Upper lobe of left lung (tissue), 6 donors: ENCODE data around the gene PTPRN2. TPM values are rescaled to one million over a fixed set of nuclear protein-coding genes. Genes with fewer than 3 reads are reported as not detected.
"Not testable (repeated sequence)": the region's sequence is repeated elsewhere in the genome, so short reads cannot be mapped to it uniquely, and the experiment has no call there.

Source experiments
- ATAC-seq, 2 donors: fragments of 200-7000 bp; cut with Tn5 transposase; one replicate each; pipeline ENCODE4 v1.9.1; 2022; ENCODE audit warnings: mild to moderate bottlenecking in 2 of 2, moderate library complexity in 2 of 2; ENCODE audit not compliant: low FRiP score in 2 of 2
- DNase-seq, 2 donors: peaks; one replicate each; pipeline ENCODE4 v3.0.0-alpha.2; 2019 to 2020
- H3K27ac ChIP-seq, 4 donors: fragments of 200-600 bp; sonication (generic); one replicate each; pipeline ENCODE4 v1.5.1; 2016 to 2019
- H3K27me3 ChIP-seq, 4 donors: fragments of 200-600 bp; sonication (generic); one replicate each; pipeline ENCODE4 v1.5.1; 2017 to 2019
- H3K36me3 ChIP-seq, 4 donors: fragments of 200-600 bp; sonication (generic); one replicate each; pipeline ENCODE4 v1.5.1; 2016 to 2019
- H3K4me1 ChIP-seq, 4 donors: fragments of 200-600 bp; sonication (generic); one replicate each; pipeline ENCODE4 v1.5.1; 2018 to 2019
- H3K4me3 ChIP-seq, 4 donors: fragments of 200-600 bp; sonication (generic); one replicate each; pipeline ENCODE4 v1.5.1; 2017 to 2019; ENCODE audit warnings: mild to moderate bottlenecking in 2 of 4, moderate library complexity in 1 of 4
- H3K9me3 ChIP-seq, 4 donors: fragments of 200-600 bp; sonication (generic); one replicate each; pipeline ENCODE4 v1.5.1; 2018 to 2019
- EP300 ChIP-seq, 4 donors: sonication (generic); formaldehyde crosslinking; IDR thresholded peaks; one replicate each; pipeline ENCODE4 v1.5.1; 2017; ENCODE audit warnings: antibody characterized with exemption in 4 of 4, control low read depth in 2 of 4
- POLR2A ChIP-seq, 4 donors: fragments of 450-650 bp; IDR thresholded peaks; one replicate each; pipeline ENCODE4 v1.5.1; 2016 to 2017; ENCODE audit warnings: antibody characterized with exemption in 4 of 4, mild to moderate bottlenecking in 2 of 4
- POLR2AphosphoS5 ChIP-seq, 2 donors: sonication (generic); formaldehyde crosslinking; IDR thresholded peaks; one replicate each; pipeline ENCODE4 v1.5.1; 2017; ENCODE audit warnings: antibody characterized with exemption in 2 of 2
- WGBS, 2 donors: methylation state at CpG; one replicate each; pipeline ENCODE4 v1.1.5; 2017 to 2018; 5-methylcytosine and 5-hydroxymethylcytosine counted together
- total RNA-seq, 6 donors: library from RNA; depleted of rRNA in 4 of 6; stranded (reverse); fragments of >200 nt in 4 of 6; gene quantifications; one replicate each; pipeline versions ENCODE4 v1.1.0 to v1.2.1, GENCODE V29; 2016 to 2021
- TF ChIP-seq, protein P1 (sequence below), 6 experiments: fragments of 450-650 bp in 4 of 6; fragments of 200-600 bp in 2 of 6; sonication (generic) in 2 of 6; IDR thresholded peaks; one replicate each; pipeline ENCODE4 v1.5.1; 2016 to 2019; ENCODE audit warnings: antibody characterized with exemption in 6 of 6
- donor health status: DM: no; HTN: no; CAD: no; lungs with moderate emphysema.
- donor health status: DM: no; HTN: yes; CAD: no; lungs with severe emphysema.

PTPRN2 gene
- total RNA-seq, 6 donors from 2014 or later: 3.3 to 7.9 (median 5.2) TPM

DNA sequence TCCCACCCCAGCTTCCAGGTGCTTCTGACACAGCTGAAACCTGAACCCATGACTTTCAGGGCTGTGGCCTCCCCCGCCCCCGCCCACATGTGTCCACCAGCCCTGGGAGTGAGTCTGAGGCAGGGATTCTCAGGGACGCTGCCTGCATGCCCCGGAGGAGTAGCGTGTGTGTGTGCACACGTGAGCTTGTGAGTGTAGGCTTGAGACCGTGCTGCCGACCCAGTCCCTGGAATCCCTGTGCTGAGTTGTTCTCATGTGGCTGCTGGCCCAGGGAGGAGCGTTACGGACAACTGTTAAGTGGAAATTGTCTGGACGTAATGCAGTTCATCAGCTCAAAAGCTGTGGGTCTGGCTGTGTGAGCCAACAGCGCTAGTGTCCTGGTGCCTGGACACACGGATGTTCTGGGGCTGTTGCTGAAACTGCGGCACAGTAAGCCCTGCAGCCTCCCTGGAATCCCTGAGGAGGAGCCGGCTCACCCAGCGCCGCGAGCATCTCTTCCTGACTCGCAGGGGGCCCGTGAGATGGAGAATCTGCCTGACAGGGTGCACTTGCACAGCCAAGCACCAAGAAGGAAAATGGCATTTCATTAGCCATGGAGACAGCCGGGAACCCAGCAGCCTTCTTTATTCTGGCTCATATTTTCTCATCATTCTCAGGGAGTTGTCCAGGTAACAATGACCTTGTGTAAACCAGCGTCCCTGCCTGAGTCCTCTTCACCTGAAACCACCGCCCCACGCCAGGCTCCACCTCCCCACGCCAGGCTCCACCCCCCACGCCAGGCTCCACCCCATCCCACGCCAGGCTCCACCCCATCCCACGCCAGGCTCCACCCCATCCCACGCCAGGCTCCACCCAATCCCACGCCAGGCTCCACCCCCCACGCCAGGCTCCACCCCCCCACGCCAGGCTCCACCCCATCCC, 603.9 kb downstream of the PTPRN2 start:
- TF ChIP-seq EP300 (IDR thresholded peaks at IDR 0.05) (no peak), POLR2A (IDR thresholded peaks at IDR 0.05) (no peak), POLR2AphosphoS5 (IDR thresholded peaks at IDR 0.05) (no peak)
- TF ChIP-seq, protein P1, sequence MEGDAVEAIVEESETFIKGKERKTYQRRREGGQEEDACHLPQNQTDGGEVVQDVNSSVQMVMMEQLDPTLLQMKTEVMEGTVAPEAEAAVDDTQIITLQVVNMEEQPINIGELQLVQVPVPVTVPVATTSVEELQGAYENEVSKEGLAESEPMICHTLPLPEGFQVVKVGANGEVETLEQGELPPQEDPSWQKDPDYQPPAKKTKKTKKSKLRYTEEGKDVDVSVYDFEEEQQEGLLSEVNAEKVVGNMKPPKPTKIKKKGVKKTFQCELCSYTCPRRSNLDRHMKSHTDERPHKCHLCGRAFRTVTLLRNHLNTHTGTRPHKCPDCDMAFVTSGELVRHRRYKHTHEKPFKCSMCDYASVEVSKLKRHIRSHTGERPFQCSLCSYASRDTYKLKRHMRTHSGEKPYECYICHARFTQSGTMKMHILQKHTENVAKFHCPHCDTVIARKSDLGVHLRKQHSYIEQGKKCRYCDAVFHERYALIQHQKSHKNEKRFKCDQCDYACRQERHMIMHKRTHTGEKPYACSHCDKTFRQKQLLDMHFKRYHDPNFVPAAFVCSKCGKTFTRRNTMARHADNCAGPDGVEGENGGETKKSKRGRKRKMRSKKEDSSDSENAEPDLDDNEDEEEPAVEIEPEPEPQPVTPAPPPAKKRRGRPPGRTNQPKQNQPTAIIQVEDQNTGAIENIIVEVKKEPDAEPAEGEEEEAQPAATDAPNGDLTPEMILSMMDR (IDR thresholded peaks at IDR 0.05): no peak
- DNase-seq (no peak), ATAC-seq (no peak)
- no peaks in the 10 kb centered on the region for H3K4me1 ChIP-seq
- H3K4me3 ChIP-seq: no peak overlapping the region
- no peaks in the 10 kb centered on the region for H3K36me3 ChIP-seq
- 87 to 92% methylated on average over 19 to 31 of the region's 32 CpGs for WGBS, 2 donors
- no peaks in the 10 kb centered on the region for H3K9me3 ChIP-seq
- no peak overlapping the region for H3K27ac ChIP-seq
- H3K27me3 ChIP-seq: no peaks in the 10 kb centered on the region

DNA sequence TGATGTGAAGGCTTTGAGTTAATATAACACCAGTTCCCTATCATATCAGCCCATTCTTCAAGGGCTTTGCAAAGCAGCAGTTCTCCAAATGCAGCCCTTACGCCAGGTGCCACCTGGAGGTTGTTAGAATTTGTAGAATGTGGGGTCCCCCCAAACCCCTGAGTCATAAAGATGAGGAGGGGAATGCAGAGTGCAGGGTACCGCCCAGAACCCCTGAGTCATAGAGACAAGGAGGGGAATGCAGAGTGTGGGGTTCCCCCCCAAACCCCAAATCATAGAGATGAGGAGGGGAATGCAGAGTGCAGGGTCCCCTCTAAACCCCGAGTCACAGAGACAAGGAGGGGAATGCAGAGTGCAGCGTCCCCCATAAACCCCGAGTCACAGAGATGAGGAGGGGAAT, 605.8 kb downstream of the PTPRN2 start:
- no peaks in the 10 kb centered on the region for H3K9me3 ChIP-seq
- H3K4me1 ChIP-seq: no peaks in the 10 kb centered on the region
- 74 to 77% methylated on average over 4 to 5 of the region's 5 CpGs for WGBS, 2 donors
- peak in 1 of 2 donors; percentile 3 for DNase-seq
- ATAC-seq: no peak
- no peak overlapping the region for H3K27ac ChIP-seq
- no peaks in the 10 kb centered on the region for H3K36me3 ChIP-seq
- no peak overlapping the region for H3K4me3 ChIP-seq
- TF ChIP-seq, protein P1 (IDR thresholded peaks at IDR 0.05): no peak
- TF ChIP-seq EP300 (IDR thresholded peaks at IDR 0.05) (no peak), POLR2AphosphoS5 (IDR thresholded peaks at IDR 0.05) (no peak), POLR2A (IDR thresholded peaks at IDR 0.05) (no peak)
- H3K27me3 ChIP-seq: no peaks in the 10 kb centered on the region

DNA sequence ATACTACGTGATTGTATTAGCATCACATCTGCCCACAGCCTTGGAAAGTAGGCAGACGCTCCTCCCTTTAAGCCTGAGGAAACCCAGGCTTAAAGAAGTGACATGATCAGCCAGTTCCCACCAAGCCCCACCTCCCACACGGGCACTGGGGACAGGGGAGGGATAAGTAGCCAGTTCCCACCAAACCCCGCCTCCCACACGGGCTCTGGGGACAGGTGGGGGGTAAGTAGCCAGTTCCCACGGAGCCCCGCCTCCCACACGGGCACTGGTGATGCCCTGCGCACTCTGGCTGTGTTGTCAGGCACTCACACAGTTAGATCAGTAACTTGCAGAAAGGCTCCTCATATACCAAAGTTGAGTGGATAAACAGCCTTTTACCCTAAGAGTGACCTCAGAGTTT, 606.8 kb downstream of the PTPRN2 start:
- no peak for ATAC-seq

DNA sequence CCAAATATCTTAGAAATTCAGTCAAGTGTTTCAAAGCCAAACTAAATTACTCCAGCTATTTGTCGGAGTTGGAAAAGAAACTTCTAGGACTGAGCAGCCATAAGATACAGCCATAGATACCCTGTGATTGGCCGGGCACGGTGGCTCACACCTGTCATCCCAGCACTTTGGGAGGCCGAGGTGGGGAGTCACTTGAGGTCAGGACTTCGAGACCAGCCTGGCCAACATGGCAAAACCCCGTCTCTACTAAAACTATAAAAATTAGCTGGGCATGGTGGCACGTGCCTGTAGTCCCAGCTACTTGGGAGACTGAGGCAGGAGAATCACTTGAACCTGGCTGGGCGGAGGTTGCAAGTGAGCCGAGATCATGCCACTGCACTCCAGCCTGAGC, 607.3 kb downstream of the PTPRN2 start:
- H3K4me3 ChIP-seq, H3K4me1 ChIP-seq, H3K27ac ChIP-seq, H3K9me3 ChIP-seq, H3K27me3 ChIP-seq, ATAC-seq, H3K36me3 ChIP-seq: not testable (repeated sequence)
- peak in 1 of 2 donors; percentile 6 for DNase-seq
- 87 to 88% methylated on average over 9 of the region's 9 CpGs for WGBS, 2 donors

More for the DNA sequence above, 606.8 kb downstream of the PTPRN2 start:
- Histone ChIP-seq H3K4me3 (no peak overlapping the region), H3K27me3 (no peaks in the 10 kb centered on the region), H3K9me3 (no peaks in the 10 kb centered on the region), H3K36me3 (no peaks in the 10 kb centered on the region), H3K27ac (no peak overlapping the region), H3K4me1 (no peaks in the 10 kb centered on the region)
- TF ChIP-seq, protein P1 (IDR thresholded peaks at IDR 0.05): no peak
- no peak for TF ChIP-seq POLR2AphosphoS5 (IDR thresholded peaks at IDR 0.05)
- TF ChIP-seq EP300 (IDR thresholded peaks at IDR 0.05): no peak
- TF ChIP-seq POLR2A (IDR thresholded peaks at IDR 0.05): no peak
- DNase-seq: peak in 1 of 2 donors; percentile 15
- 47 to 57% methylated on average over 3 to 9 of the region's 9 CpGs for WGBS, 2 donors

DNA sequence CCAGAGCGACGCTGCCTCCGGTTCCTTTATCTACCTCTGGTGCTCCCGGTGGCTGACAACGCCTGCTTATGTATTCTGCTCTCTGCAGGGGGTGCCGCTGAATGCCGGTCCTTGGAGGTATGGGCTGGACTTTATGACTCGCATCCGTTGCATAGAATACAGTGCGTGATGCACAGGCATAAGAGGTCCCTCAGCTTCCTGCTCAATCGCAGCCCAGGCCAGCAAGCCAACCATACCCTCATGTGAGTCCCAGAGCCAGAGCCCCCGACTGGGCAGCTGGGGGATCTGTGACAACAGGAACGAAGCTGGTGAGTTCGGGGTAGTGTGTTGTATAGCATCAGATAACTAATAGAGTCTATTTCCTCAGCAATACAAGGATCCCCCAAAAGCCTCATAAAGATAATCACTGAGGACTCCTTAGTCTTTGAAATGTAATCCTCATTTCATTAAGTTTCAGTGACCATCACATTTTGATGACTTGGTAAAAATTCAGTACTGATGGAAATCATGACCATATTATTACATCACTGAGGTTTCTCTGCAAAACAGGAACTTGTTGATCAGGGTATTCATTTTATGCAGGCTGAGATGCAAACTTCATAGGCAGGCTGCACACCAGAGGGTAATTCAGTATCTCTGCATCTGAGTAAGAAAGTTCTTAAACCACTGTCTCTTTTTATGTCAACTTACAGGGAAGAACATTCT, 607.8 kb downstream of the PTPRN2 start:
- ATAC-seq (no peak), DNase-seq (peak in 1 of 2 donors; percentile 9)
- H3K4me1 ChIP-seq: no peaks in the 10 kb centered on the region
- H3K9me3 ChIP-seq: peaks cover 0 to 9% (median 6%) of the 10 kb centered on the region in 4 donors
- 79 to 80% methylated on average over 14 of the region's 14 CpGs for WGBS, 2 donors
- no peaks in the 10 kb centered on the region for H3K36me3 ChIP-seq
- H3K27me3 ChIP-seq: no peaks in the 10 kb centered on the region
- H3K27ac ChIP-seq: no peak overlapping the region
- TF ChIP-seq POLR2A (IDR thresholded peaks at IDR 0.05) (no peak), EP300 (IDR thresholded peaks at IDR 0.05) (no peak), POLR2AphosphoS5 (IDR thresholded peaks at IDR 0.05) (no peak)
- TF ChIP-seq, protein P1 (IDR thresholded peaks at IDR 0.05): no peak
- no peak overlapping the region for H3K4me3 ChIP-seq
